Measurements from ENCODE around the gene DNAAF5. TPM values are rescaled to one million over a fixed set of nuclear protein-coding genes. Genes with fewer than 3 reads are reported as not detected.

The DNAAF5 gene
- total and polyA plus RNA-seq, 2 of the 4 experiments (the other 2 are of a cell fraction), result 12.4 to 32.6 TPM

DNA sequence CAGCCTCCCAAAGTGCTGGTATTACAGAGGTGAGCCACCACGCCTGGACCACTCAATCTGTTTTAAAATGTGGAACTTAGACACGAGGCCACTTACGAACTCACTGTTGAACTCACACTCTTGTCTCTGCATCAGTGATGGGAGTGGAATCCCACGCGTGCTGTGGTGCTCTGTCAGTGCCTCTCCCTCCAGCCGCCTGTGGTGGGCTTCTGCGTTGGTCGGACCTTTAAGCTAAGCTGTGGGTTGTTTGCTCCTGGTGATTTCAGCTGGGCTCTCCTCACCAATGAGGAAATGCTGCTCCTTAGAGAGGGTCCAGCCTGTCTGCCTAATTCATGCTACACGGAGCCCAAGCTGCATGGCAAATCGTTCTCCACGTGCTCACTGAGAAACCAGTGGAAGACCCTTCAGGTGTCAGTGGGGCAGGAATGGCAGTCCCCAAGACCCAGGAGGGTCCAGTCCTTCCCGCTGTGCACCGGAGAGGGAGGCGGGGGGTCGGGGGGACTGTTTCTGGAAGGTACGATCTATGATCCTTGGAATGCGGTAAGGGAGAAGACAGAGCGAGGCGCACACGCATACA lies 18.4 kb downstream of the DNAAF5 start:
- Histone ChIP-seq H3K27ac (ENCODE audit: insufficient read depth, low read length) (no peak overlapping the region), H2BK5ac (ENCODE audit: low read depth, low read length, poor library complexity, severe bottlenecking) (no peak overlapping the region), H4K20me1 (ENCODE audit: insufficient read depth, low read length) (peaks cover 6% of the 10 kb centered on the region; the same call in 1 of the 2 replicates), H3K18ac (ENCODE audit: low read depth, low read length) (no peak overlapping the region), H4K8ac (ENCODE audit: low read depth in 2 of 2, low read length in 2 of 2) (no peak overlapping the region), H3K4me2 (ENCODE audit: low read depth, low read length) (no peak overlapping the region), H3K9me3 (ENCODE audit: control insufficient read depth, insufficient read depth, low read length) (no peaks in the 10 kb centered on the region), H2BK20ac (ENCODE audit: low read depth, low read length) (no peak overlapping the region), H3K9me1 (ENCODE audit: insufficient read depth, low read length) (0 out of 2 replicates have a peak, but pooled peaks cover 9% of the 10 kb centered on the region), H2BK120ac (ENCODE audit: low read depth, low read length) (no peak overlapping the region), H3K36me3 (ENCODE audit: control insufficient read depth, insufficient read depth, low read length) (peaks cover 22% of the 10 kb centered on the region), H3K79me1 (ENCODE audit: low read depth in 1 of 2, low read length in 2 of 2) (peaks cover 11 to 45% of the 10 kb centered on the region in 2 experiments; a peak in 3 of 4 replicates), H3K56ac (ENCODE audit: extremely low read depth, insufficient read depth, low read length) (no peak overlapping the region), H3K9ac (ENCODE audit: low read depth, low read length) (no peak overlapping the region), H2AK9ac (replicated peaks; ENCODE audit: low read depth, low read length, poor library complexity) (no peak overlapping the region), H3K27me3 (ENCODE audit: control insufficient read depth, insufficient read depth, low read length) (no peaks in the 10 kb centered on the region), H2AFZ (replicated peaks; ENCODE audit: low read length, poor library complexity) (no peak overlapping the region), H3K14ac (replicated peaks; ENCODE audit: low read depth, low read length) (no peak overlapping the region), H3K4me1 (ENCODE audit: control insufficient read depth, insufficient read depth, low read length) (no peaks in the 10 kb centered on the region), H4K5ac (ENCODE audit: low read depth, low read length) (no peak overlapping the region), H3K4ac (ENCODE audit: low read depth, low read length) (no peak overlapping the region), H3K23ac (ENCODE audit: low read depth, low read length) (no peak overlapping the region), H3K4me3 (ENCODE audit: insufficient read depth, low read depth, low read length) (no peak overlapping the region), H2AK5ac (ENCODE audit: low read depth, low read length) (no peak overlapping the region), H2BK15ac (ENCODE audit: low read depth, low read length) (no peak overlapping the region), H4K91ac (ENCODE audit: insufficient read depth, low read depth, low read length) (no peak overlapping the region)
- in situ Hi-C loops (cut with MboI; ENCODE audit: low sequenced_read_pairs) (no loop called here), intact Hi-C loops (cut with micrococcal nuclease) (no loop called here), dilution Hi-C loops (cut with HindIII; ENCODE audit: low sequenced_read_pairs, unreplicated experiment) (no loop called here)
- no peak for DNase-seq
- no TSS peak for BruUV-seq (replicated peaks)
- WGBS, 2 experiments (ENCODE audit: extremely low coverage in 2 of 2, insufficient read length in 1 of 2), result 99% methylated on average over 13 of the region's 20 CpGs; no CpG with 5 or more reads in 1 of the 2 experiments
- ATAC-seq (ENCODE audit: low read depth), result no peak
- TF ChIP-seq MXI1 (IDR thresholded peaks at IDR 0.05; ENCODE audit: borderline replicate concordance, low read depth, low read length) (no peak), RCOR1 (IDR thresholded peaks at IDR 0.05; ENCODE audit: insufficient replicate concordance, low read length) (no peak), MAZ (IDR thresholded peaks at IDR 0.05; ENCODE audit: borderline replicate concordance, low read depth, low read length) (no peak), CEBPB (IDR thresholded peaks at IDR 0.05; ENCODE audit: low read depth, low read length) (no peak), FOS (IDR thresholded peaks at IDR 0.05; ENCODE audit: low read depth, low read length) (no peak), MAFK (IDR thresholded peaks at IDR 0.05; ENCODE audit: low read depth, low read length) (no peak), SMC3 (IDR thresholded peaks at IDR 0.05; ENCODE audit: low read depth, low read length) (no peak), RFX5 (IDR thresholded peaks at IDR 0.05; ENCODE audit: low read depth, low read length) (no peak), NFE2L2 (IDR thresholded peaks at IDR 0.05; ENCODE audit: low read depth, low read length) (no peak), POLR2A (IDR thresholded peaks at IDR 0.05; ENCODE audit: low read depth, low read length) (no peak), CHD1 (IDR thresholded peaks at IDR 0.05; ENCODE audit: low read depth, low read length) (no peak)
- TF ChIP-seq, protein P1, sequence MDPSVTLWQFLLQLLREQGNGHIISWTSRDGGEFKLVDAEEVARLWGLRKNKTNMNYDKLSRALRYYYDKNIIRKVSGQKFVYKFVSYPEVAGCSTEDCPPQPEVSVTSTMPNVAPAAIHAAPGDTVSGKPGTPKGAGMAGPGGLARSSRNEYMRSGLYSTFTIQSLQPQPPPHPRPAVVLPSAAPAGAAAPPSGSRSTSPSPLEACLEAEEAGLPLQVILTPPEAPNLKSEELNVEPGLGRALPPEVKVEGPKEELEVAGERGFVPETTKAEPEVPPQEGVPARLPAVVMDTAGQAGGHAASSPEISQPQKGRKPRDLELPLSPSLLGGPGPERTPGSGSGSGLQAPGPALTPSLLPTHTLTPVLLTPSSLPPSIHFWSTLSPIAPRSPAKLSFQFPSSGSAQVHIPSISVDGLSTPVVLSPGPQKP (IDR thresholded peaks at IDR 0.05; ENCODE audit: borderline replicate concordance, low read depth, low read length), result no peak
- CTCF ChIA-PET, result no interaction called here
- POLR2A ChIA-PET (ENCODE audit: unreplicated experiment), result no interaction called here
